Measurements from ENCODE around the gene DUSP8.

DUSP8 gene

GRCh38 chr11:1509626-1510255 is 62.3 kb downstream of the DUSP8 start:
- H3K9me3 ChIP-seq (ENCODE audit: insufficient read depth, low read length) = no peaks in the 10 kb centered on the region
- H3K36me3 ChIP-seq (replicated peaks; ENCODE audit: low read depth, low read length) = no peaks in the 10 kb centered on the region
- H3K4me1 ChIP-seq (ENCODE audit: low read length) = peaks cover 3% of the 10 kb centered on the region; the same call in 1 of the 2 replicates
- no peak overlapping the region for H3K9ac ChIP-seq (ENCODE audit: low read length)
- H2AFZ ChIP-seq (ENCODE audit: low read depth, low read length) = no peak overlapping the region
- H3K4me3 ChIP-seq (ENCODE audit: low read length) = no peak overlapping the region
- H3K4me2 ChIP-seq (ENCODE audit: low read length) = no peak overlapping the region
- TF ChIP-seq CTCF (IDR thresholded peaks at IDR 0.05; ENCODE audit: low read depth, low read length) (no peak), EZH2phosphoT487 (IDR thresholded peaks at IDR 0.05; ENCODE audit: low read depth) (no peak)
- peaks cover 15% of the 10 kb centered on the region for H3K79me2 ChIP-seq (ENCODE audit: low read length)
- no peaks in the 10 kb centered on the region for H3K27me3 ChIP-seq (ENCODE audit: low read depth, low read length)
- H3K27ac ChIP-seq (ENCODE audit: low read length) = no peak overlapping the region
- peaks cover 73% of the 10 kb centered on the region for H4K20me1 ChIP-seq (ENCODE audit: insufficient read depth, low read length)

DNA sequence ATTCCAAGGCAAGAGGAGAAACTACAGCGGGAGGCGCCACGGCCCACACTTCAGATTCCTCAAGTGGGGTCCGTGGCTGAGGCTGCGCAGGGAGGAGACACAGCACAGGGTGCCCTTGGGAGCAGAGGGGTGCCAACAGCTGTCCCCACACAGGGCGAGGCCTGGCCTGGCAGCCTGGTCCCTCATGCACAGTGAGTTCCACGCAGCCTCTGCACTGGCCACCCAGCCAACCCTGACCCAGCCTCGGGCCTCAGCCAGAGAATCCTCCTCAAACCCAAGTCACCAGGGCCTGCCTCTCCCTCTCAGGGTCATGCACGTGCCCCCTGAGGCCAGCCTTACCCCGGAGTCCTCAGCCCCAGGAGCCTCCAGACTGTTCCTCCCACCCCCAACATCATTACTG is 63.1 kb downstream of the DUSP8 start:
- Histone ChIP-seq H3K9me3 (ENCODE audit: insufficient read depth, low read length) (no peaks in the 10 kb centered on the region), H3K4me1 (ENCODE audit: low read length) (peaks cover 3% of the 10 kb centered on the region; the same call in 1 of the 2 replicates), H3K27me3 (ENCODE audit: low read depth, low read length) (no peaks in the 10 kb centered on the region), H3K79me2 (ENCODE audit: low read length) (peaks cover 9% of the 10 kb centered on the region; the same call in 1 of the 2 replicates), H2AFZ (ENCODE audit: low read depth, low read length) (no peak overlapping the region), H3K4me2 (ENCODE audit: low read length) (no peak overlapping the region), H3K27ac (ENCODE audit: low read length) (no peak overlapping the region), H3K4me3 (ENCODE audit: low read length) (no peak overlapping the region), H3K36me3 (replicated peaks; ENCODE audit: low read depth, low read length) (no peaks in the 10 kb centered on the region), H4K20me1 (ENCODE audit: insufficient read depth, low read length) (peaks cover 73% of the 10 kb centered on the region), H3K9ac (ENCODE audit: low read length) (no peak overlapping the region)
- TF ChIP-seq EZH2phosphoT487 (IDR thresholded peaks at IDR 0.05; ENCODE audit: low read depth) = no peak
- no peak for TF ChIP-seq CTCF (IDR thresholded peaks at IDR 0.05; ENCODE audit: low read depth, low read length)

GRCh38 chr11:1508491-1508891 is 63.6 kb downstream of the DUSP8 start:
- H2AFZ ChIP-seq (ENCODE audit: low read depth, low read length) = no peak overlapping the region
- H3K9me3 ChIP-seq (ENCODE audit: insufficient read depth, low read length) = no peaks in the 10 kb centered on the region
- peaks cover 72% of the 10 kb centered on the region for H4K20me1 ChIP-seq (ENCODE audit: insufficient read depth, low read length)
- peaks cover 9% of the 10 kb centered on the region; the same call in 1 of the 2 replicates for H3K79me2 ChIP-seq (ENCODE audit: low read length)
- no peak overlapping the region for H3K27ac ChIP-seq (ENCODE audit: low read length)
- peaks cover 3% of the 10 kb centered on the region; the same call in 1 of the 2 replicates for H3K4me1 ChIP-seq (ENCODE audit: low read length)
- no peak overlapping the region for H3K4me3 ChIP-seq (ENCODE audit: low read length)
- H3K27me3 ChIP-seq (ENCODE audit: low read depth, low read length) = no peaks in the 10 kb centered on the region
- H3K4me2 ChIP-seq (ENCODE audit: low read length) = no peak overlapping the region
- TF ChIP-seq CTCF (IDR thresholded peaks at IDR 0.05; ENCODE audit: low read depth, low read length) (no peak), EZH2phosphoT487 (IDR thresholded peaks at IDR 0.05; ENCODE audit: low read depth) (no peak)
- H3K9ac ChIP-seq (ENCODE audit: low read length) = no peak overlapping the region
- no peaks in the 10 kb centered on the region for H3K36me3 ChIP-seq (replicated peaks; ENCODE audit: low read depth, low read length)

DNA sequence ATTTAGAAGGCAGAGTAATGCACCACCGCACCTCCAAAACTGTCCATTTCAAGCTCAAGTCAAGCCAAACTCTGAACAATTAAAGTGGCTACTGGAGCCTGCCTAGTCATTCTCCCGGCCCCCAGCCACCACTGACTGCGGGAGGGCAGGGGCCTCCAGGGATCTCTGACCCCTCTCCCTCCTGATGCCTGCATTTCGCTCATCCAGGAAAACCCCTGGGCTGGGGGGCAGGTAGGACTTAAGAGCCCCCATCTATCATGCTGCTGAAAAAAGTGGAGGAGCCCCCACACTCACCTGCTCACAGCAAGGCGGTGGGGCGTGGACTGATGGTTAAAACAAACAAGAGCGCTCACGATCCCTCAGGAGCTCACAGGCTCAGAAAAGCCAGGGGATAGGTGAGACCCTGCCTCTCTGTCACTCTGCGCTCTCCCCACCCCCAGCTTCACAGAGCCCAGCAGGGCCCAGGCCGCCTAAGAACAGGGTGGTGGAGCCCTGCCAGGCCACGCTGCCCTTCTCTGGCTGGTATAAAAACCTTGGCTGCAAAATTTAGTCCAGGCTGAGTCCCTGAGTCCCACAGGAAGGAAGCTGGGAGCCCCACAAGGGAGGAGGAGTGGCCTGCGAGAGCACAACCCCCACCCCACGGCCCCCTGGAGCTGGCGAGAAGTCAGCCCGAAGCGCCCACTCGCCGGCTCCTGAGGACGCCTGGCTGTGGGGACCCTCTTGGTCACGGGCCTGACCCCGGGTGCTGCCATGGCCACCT is 64.5 kb downstream of the DUSP8 start:
- Histone ChIP-seq H4K20me1 (ENCODE audit: insufficient read depth, low read length) (peaks cover 76% of the 10 kb centered on the region), H3K36me3 (replicated peaks; ENCODE audit: low read depth, low read length) (no peaks in the 10 kb centered on the region), H3K9me3 (ENCODE audit: insufficient read depth, low read length) (no peaks in the 10 kb centered on the region), H3K4me1 (ENCODE audit: low read length) (no peaks in the 10 kb centered on the region), H3K4me2 (ENCODE audit: low read length) (no peak overlapping the region), H3K79me2 (ENCODE audit: low read length) (peaks cover 9% of the 10 kb centered on the region; the same call in 1 of the 2 replicates), H3K27me3 (ENCODE audit: low read depth, low read length) (no peaks in the 10 kb centered on the region), H2AFZ (ENCODE audit: low read depth, low read length) (no peak overlapping the region), H3K4me3 (ENCODE audit: low read length) (no peak overlapping the region), H3K27ac (ENCODE audit: low read length) (no peak overlapping the region), H3K9ac (ENCODE audit: low read length) (no peak overlapping the region)
- no peak for TF ChIP-seq CTCF (IDR thresholded peaks at IDR 0.05; ENCODE audit: low read depth, low read length)
- no peak for TF ChIP-seq EZH2phosphoT487 (IDR thresholded peaks at IDR 0.05; ENCODE audit: low read depth)

Data from OCI-LY3 (cell line).